DOHH2 (cell line): ENCODE results near the gene VANGL2.

ENCODE experiments used
- CTCF ChIP-seq: fragments of 200-600 bp; sonication (generic); IDR thresholded peaks from one replicate; pipeline ENCODE4 v1.5.1; 2014; ENCODE audit warnings: antibody characterized with exemption, mild to moderate bottlenecking, low read depth, low read length; ENCODE audit not compliant: poor library complexity, severe bottlenecking
- EZH2phosphoT487 ChIP-seq: fragments of 200-600 bp; sonication (generic); IDR thresholded peaks from 2 replicates; pipeline ENCODE4 v1.6.1; 2017; ENCODE audit warnings: borderline replicate concordance, mild to moderate bottlenecking, antibody characterized with exemption, low read length, moderate library complexity, mixed read lengths

- TF ChIP-seq CTCF (no peak), EZH2phosphoT487 (no peak)
These were observed 42.3 kb upstream of the VANGL2 start for GRCh38 chr1:160358073-160358472.
